Medulla oblongata (tissue), 1 donor: Measurements from ENCODE around the gene ANKS1A.

Experiments
- DNase-seq: peaks from one replicate; pipeline ENCODE4 v3.0.0-alpha.2; 2015; ENCODE audit errors: extremely low spot score

Gene ANKS1A

DNA sequence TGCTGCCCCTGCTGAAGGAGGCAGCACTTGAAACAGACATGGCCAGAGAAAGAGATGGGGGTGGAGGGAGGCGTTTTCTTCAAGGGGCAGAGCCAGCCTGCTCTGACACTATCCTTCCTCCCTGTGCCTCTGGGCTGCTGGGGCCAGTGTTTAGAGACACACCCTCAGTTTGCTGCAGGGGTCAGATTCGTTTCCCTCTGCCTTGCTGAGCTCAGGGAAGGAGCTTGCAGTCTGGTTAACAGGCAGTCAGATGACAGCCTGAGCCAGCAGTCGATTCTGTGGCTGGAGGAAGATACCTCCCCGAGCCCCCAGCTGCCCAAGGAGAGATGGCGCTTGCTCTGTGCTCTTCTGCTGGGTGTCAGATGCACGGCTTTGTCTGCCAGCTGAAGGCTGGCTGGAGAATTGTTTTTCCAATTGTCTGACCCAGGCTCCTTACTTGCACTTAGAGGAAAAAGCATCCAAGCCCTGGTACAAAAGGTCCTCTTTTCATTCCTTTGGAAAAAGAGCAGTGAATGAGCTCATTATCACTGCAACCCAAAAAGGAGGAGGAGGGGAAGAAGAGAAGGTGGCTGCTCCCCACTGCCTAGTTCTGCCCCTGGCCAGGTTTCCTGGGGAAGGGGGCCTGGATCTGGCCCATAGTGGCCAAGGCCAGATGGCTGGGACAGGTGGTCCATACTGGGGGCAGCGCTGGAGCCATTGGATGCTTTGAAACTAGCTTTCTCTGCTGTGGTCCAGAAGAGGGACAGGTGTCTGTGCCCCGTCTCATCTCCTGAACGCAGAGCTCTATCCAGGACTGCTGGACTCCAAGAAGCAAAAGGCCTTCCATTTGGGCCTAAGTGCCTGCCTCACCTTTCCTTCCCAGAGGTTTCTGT lies 163.9 kb downstream of the ANKS1A start:
- peak; percentile 89 for DNase-seq

DNA sequence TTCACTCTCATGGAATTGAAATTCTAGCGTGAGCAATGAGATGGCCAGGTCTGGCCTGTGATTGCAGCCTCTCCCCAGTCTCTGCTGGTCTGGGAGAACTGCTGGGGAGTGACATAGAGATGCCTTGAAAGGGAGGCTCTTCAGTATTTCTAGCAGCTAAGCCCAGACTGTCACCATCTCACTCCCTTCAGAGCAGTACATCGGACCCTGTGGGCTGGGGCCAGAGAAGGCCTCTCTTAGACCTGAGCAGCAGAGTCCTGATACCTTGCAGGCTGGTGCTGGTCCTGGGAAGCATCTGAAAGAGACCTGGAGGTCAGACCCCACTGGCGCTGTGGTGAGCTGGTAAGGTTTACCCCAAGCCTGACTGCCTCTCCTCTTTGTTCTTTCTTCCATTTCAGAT lies 164.6 kb downstream of the ANKS1A start:
- DNase-seq: no peak

GRCh38 chr6:35054106-35054742 lies 165.2 kb downstream of the ANKS1A start:
- DNase-seq: no peak

DNA sequence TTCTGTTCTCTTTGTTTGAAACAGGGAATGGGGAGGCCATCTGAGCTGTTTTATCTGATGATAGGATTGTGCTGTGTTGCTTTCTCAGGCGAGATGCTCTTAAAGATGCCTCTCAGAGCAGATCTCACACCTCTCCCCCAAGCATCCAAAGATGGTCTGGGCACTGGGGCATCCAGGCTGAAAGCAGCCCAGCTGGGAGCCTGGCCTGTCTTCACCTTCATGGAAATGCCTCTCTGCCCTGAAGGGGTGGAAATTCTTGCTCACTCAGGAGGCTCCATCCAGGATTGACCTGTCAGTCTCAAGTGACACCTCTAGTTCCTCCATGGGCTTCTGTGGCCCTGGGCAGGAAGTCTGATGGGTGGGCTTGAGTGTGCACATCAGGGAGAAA lies 165.7 kb downstream of the ANKS1A start:
- DNase-seq: no peak

GRCh38 chr6:35055891-35056290 lies 166.8 kb downstream of the ANKS1A start:
- DNase-seq: no peak

- DNase-seq: no peak
Measured at GRCh38 chr6:35056952-35057351, 167.9 kb downstream of the ANKS1A start.

DNA sequence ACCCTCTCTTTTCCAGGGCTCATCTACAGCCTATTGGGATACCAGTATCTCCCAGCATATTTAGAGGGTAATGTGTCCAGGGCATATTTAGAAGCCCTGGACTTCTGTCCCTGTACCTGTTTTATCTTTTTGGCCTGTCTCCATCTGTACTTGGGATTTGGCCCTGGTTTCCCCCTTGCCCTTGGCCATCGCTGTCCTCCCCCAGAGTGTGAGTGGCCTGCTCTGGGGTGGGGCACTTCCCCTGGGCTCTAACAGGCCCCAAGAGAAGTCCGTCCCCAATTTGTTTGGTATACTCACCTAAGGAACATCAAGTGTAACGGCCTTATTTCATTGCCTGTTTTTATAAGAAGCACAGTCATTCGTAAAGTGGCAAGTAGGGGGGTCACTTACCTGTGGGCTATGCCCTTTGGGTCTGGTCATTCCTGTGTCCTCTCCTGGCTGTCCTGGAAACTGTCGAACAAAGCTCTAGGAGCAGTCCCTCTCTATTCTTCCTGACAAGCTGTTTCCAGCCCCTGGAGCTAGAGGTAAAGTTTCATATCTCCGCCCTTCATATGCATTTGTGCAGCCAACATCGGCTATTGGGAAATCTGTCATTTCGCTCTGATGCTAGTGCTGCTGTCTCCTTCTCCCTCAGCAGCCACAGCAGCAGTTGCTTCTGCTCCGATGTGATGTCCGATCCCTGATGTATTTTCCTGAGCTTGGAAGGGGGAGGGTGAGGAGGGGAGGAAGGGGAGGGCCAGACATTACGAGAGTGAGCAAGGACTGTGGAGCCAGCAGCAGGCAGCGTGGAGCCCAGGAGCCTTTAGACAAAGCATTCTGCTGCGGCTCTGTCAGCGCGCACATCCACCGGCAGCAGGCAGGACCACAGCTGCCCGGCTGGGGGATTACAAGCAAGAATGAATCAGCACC lies 168.6 kb downstream of the ANKS1A start:
- DNase-seq: no peak

DNA sequence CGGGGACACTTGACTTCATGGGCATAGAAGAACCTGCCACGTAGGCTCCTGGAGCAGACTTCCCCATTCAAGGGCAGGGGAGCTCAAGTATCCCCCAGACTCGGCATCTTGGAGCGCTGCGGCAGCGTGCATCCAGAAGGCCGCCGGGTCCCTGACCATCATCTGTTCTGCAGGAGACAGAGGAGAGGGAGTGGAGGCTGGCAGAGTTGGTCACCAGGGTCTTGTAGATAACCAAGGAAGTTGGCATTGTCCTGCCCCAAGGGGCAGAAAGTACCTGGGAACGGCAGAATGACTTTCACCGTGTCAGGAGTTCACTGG lies 169.3 kb downstream of the ANKS1A start:
- DNase-seq: no peak

GRCh38 chr6:35058865-35059522 lies 169.9 kb downstream of the ANKS1A start:
- no peak for DNase-seq

DNA sequence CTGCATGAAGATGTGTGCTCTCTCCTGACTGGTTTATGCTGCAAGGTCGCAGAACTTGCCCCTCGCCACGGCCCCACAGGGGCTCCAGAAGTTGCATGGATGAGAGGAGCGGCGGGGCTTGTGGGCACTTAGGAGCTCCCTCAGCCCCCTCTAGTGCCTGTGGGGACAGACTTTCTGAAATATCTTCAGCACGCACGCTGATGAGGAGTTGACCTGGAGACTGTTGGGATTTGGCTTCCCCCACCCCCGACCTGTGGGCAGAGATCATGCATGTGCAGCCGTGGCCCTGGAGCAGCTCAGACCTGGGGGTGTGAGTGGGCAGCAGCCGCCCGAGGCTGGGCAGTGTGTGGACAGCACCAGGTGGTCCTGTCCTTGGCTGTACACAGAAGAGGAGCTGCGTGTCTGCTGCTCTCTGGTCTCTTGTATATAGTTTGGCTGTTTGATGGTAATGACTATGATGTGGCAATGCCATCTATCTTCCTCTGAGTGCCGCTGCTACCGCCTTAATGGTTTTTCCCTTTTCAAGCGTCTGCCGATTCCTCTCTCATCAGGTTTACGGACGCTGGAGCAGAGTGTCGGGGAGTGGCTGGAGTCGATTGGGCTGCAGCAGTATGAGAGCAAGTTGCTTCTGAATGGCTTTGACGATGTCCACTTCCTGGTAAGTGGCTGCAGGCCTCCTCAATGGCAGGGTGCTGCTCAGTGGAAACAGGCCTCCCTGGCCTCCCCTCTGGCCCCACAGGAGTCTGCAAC lies 170.7 kb downstream of the ANKS1A start:
- DNase-seq: peak; percentile 45

- no peak for DNase-seq
Measured at GRCh38 chr6:35061102-35061615, 172.1 kb downstream of the ANKS1A start.

- no peak for DNase-seq
Measured at GRCh38 chr6:35061651-35062410, 172.8 kb downstream of the ANKS1A start.

DNA sequence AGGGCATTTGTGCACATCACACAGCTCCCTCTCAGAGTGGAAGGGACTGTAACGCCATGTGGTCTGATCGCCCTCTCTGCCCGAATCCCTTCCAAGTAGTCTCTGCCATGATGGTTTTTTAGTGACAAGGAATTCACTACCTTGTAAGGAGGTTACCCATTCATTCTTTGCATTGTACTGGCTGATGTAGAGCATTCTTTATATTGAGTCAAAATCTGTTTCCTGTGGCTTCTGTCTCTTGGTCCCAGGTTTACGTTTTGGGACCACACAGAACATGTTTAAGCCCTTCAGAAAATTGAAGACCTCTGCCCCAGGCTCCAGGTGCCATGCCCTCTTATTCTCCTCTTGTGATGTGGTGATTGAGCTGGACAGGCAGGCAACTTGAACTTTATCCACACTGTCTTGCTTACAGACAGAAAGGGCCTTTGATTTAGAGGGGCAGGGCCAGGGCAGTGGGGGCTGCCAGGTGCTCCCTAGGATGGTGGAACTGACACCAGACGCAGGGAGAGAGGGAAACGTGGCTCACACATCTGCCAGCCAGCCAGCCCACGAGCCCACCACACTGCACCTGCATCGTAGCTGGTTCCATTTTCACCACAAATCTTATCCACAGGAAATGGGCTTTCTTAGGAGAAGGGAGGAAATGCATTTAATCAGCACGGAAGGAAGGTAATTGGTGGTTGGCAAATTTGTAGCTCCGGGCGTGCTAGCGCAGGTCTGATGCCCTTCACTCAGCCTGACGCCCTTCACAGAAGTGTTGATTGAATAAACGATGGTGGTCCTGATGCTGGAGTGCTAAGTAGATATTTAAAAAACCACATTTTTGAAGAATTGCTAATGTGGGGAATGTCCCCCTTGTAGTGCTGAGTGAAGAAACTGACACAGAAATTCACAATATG lies 173.9 kb downstream of the ANKS1A start:
- no peak for DNase-seq

DNA sequence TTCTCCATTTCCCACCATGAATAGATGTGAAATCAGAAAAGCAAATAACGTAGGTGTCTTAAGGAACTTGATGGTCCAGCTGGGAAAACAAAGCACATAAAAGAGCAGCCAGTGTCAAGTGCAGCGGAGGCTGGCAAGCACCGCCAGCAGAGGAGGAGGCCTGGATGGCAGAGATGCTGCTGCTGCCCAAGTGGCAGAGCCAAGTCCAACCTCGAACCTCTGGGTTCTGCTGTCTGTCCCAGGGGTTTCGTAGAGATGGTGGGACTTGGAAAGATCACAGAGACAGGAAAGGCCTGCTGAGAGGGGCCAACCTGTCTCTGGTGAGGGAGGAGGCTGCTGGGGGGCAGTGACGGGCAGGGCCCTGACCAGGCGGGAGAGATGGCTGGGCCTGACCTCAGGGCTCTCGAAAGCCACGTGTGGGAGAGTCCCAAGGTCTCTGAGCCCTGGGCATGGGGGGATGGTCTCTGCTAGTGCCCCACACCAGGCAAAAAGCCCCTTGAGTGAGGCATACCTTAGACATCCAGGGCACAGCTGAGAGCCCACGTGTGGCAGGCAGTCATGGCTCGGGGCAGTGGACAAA lies 174.7 kb downstream of the ANKS1A start:
- no peak for DNase-seq

GRCh38 chr6:35064290-35064689 lies 175.2 kb downstream of the ANKS1A start:
- no peak for DNase-seq

DNA sequence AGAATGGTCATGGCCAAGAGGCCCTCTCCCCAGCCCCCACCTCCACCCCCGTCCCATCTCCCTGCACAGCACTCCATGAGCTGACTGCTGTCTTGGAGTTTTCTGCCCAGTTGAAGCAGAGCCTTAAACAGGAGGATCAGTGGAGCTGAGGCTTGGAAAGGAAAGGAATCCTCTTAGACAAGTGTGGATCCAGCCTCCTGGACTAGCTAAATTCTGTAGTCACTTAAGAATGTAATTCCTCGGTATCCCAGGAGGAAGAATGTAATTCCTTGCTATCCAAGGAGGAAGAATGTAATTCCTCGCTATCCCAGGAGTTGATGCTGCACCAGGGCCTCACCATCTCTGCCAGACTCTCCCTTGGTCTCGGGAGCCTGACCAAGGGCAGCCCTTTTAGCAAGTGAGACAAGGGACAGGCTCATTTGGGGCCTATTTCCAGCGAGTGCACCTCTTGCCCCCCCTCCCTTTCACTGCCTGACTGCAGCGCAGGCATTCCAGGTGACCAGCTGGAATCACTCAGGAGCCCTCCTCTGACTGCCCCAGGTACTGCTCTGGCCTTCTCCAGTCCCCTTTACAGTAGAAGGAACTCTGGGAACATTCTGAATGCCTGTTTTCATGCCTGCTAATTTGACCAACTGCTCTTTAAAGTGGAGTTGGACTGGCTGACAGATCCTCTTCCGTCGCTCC lies 175.8 kb downstream of the ANKS1A start:
- DNase-seq: no peak

- no peak for DNase-seq
Measured at GRCh38 chr6:35065441-35065800, 176.4 kb downstream of the ANKS1A start.

DNA sequence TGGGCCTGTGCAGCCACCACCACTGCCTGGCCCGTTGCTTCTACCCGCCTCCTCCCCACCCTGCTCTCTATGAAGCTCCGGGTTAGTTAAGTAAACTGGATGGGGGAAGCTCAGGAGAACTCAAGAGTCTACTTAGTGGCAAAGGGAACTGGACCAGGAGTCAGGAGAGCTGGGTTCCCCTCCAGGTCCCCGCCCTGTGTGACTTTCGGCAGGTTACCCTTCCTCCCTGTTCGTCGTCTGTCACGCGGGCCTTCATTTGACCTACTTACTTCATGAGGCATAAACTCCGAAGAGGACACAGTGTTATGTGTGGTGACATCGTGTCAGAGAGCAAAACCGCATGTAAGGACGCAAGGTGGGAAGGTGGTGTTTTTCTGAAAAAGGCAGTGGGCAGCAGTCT lies 176.8 kb downstream of the ANKS1A start:
- no peak for DNase-seq
